ENCODE measurements around the gene ADNP2.

- TF ChIP-seq POLR2AphosphoS5 (IDR thresholded peaks at IDR 0.05; ENCODE audit: borderline replicate concordance, low read depth, low read length) (no peak), EZH2 (IDR thresholded peaks at IDR 0.05) (no peak)
Measured at GRCh38 chr18:80105369-80106167, 3.5 kb upstream of the ADNP2 start.

Data from SK-N-MC (cell line).